NB4 (cell line): Measurements from ENCODE around the gene ATP6V1G1.

Experiments
- CTCF ChIP-seq: IDR thresholded peaks from one replicate; pipeline ENCODE4 v1.5.1; 2012; ENCODE audit warnings: low read depth, low read length
- MAX ChIP-seq: IDR thresholded peaks from 2 replicates; pipeline ENCODE4 v1.6.1; 2011; ENCODE audit warnings: low read depth, low read length
- MYC ChIP-seq: IDR thresholded peaks from 2 replicates; pipeline ENCODE4 v1.6.1; 2011; ENCODE audit warnings: low read depth, low read length
- POLR2A ChIP-seq: IDR thresholded peaks from 2 replicates; pipeline ENCODE4 v1.6.1; 2011; ENCODE audit warnings: mild to moderate bottlenecking; ENCODE audit not compliant: insufficient read length; ENCODE audit errors: extremely low read depth

GRCh38 chr9:114551750-114552685 lies 35.6 kb upstream of the ATP6V1G1 start:
- TF ChIP-seq CTCF (no peak), MYC (no peak), POLR2A (no peak), MAX (no peak)
